GM21381 (cell line): Measurements from ENCODE around the gene FBXL13.
"Not testable (repeated sequence)": the region's sequence is repeated elsewhere in the genome, so short reads cannot be mapped to it uniquely, and the experiment has no call there.

ENCODE experiments used
- ATAC-seq: cut with Tn5 transposase; IDR thresholded peaks from one replicate; pipeline ENCODE4 v1.9.1; 2021; ENCODE audit warnings: mild to moderate bottlenecking, moderate library complexity; ENCODE audit not compliant: unreplicated experiment

FBXL13 gene

GRCh38 chr7:102988088-102988487 lies 86.5 kb downstream of the FBXL13 start:
- ATAC-seq, result no peak

DNA sequence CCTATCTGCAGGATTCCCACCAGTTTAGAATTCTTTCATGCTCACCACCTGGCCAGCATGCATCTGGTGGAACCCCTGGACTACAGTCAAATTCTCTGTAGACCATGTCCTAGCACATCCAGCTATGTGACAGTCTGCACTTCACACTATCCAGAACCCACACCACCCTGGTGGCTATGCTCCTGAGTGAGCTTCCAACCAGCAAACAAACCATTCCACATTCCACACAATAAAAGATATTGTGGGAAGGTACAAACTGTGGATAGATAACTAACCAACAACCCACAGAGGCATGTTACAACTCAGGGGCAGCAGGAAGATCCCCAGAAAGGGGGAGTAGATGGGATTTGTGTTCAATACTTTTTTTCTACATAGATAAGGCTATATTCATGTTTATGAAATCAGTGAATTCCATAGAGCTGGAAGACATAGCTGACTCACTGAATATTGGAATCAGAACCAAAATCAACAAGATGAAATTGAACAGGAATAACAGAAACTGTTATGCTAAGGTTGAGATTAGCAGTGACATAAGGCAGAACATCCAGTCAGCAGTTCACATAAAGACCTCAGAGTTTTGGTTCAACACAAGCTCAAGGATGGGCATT lies 89.3 kb downstream of the FBXL13 start:
- no peak for ATAC-seq

GRCh38 chr7:102983602-102984001 lies 91.0 kb downstream of the FBXL13 start:
- no peak for ATAC-seq

DNA sequence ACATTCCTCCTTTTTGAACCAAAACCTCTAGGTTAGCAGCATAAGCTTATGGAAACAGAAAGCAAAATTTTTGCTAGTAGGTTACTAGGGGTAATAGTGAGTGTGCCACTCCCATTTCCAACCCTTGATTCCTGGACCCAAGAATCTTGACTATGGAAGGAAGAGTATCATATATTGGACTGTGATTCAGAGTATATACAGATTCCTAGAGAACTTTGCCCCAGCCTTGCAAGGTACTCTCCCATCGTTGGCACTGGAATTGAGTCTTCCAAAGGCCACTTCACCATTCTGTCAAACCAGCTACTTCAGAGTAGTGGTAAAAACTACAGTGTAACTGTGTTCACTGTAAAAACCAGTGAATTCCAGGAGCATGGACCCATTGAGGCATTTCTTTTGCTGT lies 92.4 kb downstream of the FBXL13 start:
- no peak for ATAC-seq

GRCh38 chr7:102981451-102981850 lies 93.1 kb downstream of the FBXL13 start:
- ATAC-seq, result no peak

- ATAC-seq, result no peak
Measured at GRCh38 chr7:102979670-102980069, 94.9 kb downstream of the FBXL13 start.

DNA sequence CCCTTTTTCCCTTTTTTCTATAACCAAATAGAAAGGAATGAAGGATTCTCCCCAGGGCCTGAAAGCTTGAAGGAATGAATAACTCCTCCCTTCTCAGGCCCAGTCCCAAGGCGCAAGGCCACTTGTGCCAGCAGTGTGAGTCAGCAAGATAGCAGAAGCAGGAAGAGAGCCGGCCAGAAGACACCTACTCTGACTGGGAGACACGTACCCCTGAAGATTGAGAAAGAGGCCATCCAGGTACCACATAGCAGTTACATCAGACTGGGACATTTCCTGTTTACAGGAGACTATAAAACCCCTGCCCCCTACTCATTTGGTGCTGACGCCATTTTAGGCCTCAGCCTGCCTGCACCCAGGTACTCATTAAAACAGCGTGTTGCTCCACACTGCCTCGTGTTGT lies 96.3 kb downstream of the FBXL13 start:
- ATAC-seq, result no peak

DNA sequence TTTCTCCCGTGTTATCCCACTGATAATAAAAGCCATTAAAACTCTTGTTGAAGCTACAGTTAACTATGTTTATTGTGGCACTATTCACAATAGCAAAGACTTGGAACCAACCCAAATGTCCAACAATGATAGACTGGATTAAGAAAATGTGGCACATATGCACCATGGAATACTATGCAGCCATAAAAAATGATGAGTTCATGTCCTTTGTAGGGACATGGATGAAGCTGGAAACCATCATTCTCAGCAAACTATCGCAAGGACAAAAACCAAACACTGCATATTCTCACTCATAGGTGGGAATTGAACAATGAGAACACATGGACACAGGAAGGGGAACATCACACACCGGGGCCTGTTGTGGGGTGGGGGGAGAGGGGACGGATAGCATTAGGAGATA lies 97.0 kb downstream of the FBXL13 start:
- not testable (repeated sequence) for ATAC-seq

GRCh38 chr7:102976493-102976892 lies 98.1 kb downstream of the FBXL13 start:
- ATAC-seq, result no peak

- no peak for ATAC-seq
Measured at GRCh38 chr7:102975854-102976253, 98.7 kb downstream of the FBXL13 start.

DNA sequence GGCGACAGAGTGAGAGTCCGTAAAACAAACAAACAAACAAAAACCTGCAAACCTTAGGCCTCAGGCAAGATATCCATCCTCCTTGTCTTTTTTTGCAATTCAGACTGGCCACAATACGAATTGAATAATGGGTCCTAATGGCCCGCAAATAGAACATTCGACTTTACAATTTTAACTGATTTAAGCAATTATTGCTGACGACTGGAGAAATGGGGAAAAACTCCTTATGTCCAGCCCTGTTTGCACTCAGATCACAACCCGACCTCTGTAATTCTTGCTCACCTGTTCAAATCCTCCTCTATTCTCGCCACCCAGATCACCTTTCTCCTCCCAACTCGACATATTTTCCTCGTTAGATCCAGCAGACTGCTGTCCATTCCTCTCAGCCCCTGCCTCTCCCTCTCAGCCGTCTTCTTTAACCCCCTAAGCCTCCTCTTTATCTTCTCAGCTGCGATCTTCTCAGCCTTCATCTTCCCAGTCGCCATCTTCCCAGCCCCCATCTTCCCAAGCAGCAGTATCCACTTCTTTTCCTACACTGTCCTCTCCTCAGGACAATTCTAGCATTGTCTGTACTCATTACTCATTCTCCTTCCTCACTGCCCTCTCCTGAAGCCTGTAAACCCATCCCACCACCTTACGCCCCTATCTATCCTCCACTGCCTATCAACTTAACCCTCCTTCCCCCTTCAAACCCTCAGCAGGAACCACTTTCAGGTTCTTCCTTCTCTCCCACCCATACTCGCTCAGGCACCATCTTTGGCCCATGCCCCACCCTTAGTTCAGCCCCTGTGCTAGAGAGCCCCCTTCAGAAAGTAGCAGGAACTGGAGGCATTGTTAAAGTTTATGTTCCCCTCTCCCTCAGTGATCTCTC lies 100.0 kb downstream of the FBXL13 start:
- ATAC-seq, result no peak

GRCh38 chr7:102973096-102973802 lies 101.3 kb downstream of the FBXL13 start:
- no peak for ATAC-seq

DNA sequence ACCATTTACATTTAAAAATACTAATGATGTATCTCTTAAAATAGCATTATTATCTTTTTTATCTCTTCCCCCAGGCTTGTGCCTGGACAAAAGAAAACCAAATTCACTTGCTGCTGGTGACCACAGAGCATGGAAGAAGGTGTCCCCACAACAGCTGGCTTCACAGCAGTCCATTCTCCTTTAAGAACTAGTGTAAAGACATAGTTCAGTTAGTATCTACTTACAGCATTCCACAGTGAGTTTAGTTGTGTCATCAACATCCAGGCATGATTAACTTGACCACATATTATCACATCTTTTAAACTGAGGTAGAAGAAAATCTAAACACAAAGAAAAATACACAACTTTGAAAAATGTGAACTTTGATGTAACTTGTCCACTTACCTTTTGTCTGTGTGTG lies 106.8 kb downstream of the FBXL13 start:
- no peak for ATAC-seq

DNA sequence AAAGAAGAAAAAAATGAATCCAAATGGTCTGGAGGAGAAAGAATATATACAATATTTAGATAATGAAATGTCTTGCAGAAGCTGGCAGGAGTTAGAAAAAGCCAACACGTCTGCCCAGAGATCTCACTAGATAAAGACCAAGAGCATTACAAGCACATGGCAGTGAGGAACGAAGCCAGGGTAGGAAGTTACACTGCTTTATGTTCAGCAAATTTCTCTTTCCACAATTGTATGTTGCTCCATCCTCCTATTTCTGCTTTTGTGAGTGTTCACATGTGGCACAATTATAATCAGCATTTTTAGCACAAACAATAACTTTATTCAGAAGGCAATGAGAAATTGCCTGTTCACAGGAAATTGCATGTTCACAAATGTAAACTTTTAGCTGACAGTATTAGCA lies 108.1 kb downstream of the FBXL13 start:
- ATAC-seq, result no peak

- not testable (repeated sequence) for ATAC-seq
Measured at GRCh38 chr7:102961993-102962392, 112.6 kb downstream of the FBXL13 start.

GRCh38 chr7:102958004-102958403 lies 116.6 kb downstream of the FBXL13 start:
- not testable (repeated sequence) for ATAC-seq

DNA sequence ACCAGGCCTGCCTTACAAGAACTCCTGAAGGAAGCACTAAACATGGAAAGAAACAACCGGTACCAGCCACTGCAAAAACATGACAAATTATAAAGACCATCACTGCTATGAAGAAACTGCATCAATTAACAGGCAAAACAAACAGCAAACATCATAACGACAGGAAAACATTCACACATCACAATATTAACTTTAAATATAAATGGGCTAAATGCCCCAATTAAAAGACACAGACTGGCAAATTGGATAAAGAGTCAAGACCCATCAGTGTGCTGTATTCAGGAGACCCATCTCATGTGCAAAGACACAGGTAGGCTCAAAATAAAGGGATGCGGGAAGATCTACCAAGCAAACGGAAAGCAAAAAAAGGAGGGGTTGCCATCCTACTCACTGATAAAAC lies 120.2 kb downstream of the FBXL13 start:
- not testable (repeated sequence) for ATAC-seq

GRCh38 chr7:102953406-102953805 lies 121.2 kb downstream of the FBXL13 start:
- ATAC-seq, result no peak

DNA sequence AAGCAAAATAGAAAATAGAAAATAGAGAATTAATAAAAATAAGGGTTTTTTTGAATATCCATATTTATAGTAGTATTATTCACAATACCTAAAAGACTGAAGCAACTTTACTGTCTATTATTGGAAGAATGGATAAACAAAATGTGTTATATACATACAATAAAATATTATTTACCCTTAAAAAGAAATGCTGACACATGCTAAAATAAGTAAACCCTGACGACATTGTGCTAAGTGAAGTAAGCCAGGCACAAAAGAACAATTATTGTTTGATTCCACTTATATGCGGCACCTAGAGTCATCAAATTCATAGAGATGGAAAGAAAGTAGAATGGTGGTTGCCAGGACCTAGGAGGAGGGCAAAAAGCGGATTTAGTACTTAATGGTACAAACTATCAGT lies 122.8 kb downstream of the FBXL13 start:
- no peak for ATAC-seq

GRCh38 chr7:102944241-102944640 lies 130.4 kb downstream of the FBXL13 start:
- no peak for ATAC-seq

DNA sequence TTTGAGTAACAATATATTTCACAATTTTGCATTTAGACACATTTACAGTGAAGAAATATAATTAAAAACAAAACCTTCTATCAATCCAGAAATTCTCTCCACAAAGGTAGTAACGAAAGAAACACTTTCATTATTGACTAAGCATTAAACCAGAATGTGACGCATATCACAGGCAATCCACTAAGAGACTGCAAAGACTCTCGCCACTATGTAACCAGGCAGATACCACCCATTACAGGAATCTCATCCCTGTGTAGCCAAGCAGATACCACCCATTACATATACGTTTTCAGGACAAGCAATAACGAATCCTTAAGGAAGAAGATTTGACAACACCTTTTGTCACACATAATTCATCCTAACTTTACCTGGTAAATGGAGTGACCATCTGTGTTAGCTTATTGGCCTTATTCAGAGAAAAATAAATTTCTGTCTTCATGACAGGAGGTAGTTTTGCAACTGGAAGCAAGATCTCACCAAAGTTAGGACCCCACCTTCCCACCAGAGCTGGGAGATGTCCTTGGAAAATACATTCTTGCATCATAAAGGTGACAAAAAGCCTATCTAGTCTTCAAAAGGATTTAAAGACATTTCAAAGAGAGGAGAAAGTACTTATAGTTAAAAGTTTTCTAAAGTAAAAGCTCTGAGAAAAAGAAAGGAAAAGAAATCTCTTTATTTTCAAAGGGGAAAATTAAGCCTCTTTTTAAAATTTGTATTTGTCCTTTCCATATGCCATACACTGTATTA lies 131.0 kb downstream of the FBXL13 start:
- ATAC-seq, result no peak
